HG03135 (cell line): ENCODE measurements around the gene RPL27A.
"Not testable (repeated sequence)": the region's sequence is repeated elsewhere in the genome, so short reads cannot be mapped to it uniquely, and the experiment has no call there.

Experiments
- ATAC-seq: cut with Tn5 transposase; IDR thresholded peaks from one replicate; pipeline ENCODE4 v1.9.1; 2021; ENCODE audit warnings: mild to moderate bottlenecking, moderate library complexity; ENCODE audit not compliant: unreplicated experiment

Gene RPL27A

DNA sequence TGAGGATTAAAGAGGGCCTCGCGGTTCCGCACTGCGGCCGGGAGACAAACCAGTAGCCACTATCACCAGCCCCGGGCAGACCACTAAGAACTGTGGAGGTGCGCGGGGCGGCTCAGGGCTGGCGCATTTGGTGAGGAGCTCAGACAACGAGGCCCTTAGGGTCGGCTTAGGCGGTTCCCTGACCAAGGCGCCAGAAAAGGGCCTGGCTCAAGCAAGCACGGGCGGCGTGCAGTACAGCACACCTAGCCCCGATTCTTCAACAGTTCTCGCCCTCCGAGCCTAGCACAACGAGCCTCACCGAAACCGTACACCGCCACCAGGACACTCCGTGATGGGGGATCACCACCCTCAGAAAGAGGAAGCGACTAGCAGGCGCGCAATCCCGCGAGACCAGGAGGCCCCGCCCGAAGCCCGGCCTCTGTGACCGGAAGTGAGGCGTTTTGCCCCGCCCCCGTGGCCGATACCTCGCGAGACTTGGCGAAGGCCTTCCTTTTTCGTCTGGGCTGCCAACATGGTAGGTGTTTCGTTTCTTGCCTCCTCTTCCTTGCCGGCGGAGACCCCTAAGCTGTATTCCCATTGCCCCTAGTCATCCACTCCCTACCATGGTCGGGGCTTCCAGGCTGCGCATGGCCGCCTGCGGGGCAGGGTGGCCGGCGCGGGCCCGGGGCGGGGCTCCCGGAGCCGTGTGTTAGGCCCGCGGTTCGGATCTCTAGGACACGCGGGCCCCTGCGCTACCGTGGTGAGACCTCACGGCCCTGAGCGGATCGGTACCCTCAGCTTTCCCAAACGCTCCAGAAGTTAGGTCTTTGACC lies at the start of gene RPL27A, which contains the start of gene TRIM66:
RPL27A (plus strand) TSS at position 490 of the 812 bp plus-strand sequence; CDS start at position 512, 22 bp downstream.
TRIM66 (minus strand) TSS at position 363 of the 812 bp plus-strand sequence. CDS start 10,391 bp downstream, outside the sequence.
- peak; percentile 96 for ATAC-seq

DNA sequence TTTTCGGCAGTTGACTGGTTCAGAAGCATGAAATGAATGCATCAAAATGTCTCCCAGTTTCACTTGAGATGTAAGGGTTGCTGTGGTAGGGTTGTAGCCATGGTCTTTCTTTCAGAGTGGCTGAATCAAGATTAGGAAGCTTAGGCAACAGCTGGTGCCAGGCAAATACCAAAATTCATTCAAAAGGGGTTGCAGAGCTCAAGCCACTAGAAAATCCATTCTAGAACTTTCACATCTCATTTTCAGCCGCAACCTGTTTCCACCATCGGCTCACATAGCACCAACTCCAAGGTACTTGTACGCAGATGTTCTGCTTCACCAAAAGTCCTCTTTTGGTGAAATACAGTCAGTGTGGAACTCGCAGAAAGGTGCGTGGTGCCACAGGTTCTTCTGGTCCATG lies 48.1 kb upstream of the RPL27A start:
- no peak for ATAC-seq

DNA sequence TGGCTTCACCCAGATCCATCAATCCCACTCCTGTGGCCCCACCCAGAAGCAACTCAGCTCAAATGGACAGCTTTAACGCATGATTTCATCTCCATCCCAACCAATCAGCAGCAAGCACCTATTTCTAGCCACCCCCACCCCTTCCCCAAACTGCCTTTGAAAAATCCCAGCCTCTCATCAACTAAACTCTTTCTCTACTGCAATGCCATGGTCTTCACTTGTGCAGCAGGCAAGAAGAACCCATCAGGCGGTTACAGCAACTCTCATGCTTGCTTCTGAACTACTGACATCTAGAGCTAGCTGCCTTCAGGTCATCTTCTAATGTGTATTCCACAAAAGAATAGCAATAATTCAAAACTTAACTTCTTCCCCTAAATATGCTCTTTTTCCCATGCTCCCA lies 46.5 kb upstream of the RPL27A start:
- ATAC-seq, result no peak

DNA sequence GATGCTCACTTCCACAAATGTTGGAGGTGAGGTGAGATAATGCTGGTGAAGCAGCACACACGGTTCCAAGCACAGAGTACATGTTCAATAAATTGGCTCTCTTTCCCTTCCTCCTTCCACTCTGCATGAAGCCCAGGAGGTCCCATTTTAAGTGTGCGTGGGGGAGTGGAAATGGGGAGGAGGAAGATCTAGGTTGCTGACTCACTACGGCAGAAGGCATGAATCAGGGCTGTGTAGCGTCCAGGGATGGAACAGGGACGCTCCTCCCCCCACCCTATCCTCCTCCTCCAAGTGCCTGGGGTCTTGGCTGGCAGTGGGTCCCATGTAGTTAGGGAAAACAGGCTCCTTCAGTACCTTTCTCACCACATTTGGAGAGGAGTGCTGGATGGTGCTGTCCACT lies 44.3 kb upstream of the RPL27A start:
- no peak for ATAC-seq

DNA sequence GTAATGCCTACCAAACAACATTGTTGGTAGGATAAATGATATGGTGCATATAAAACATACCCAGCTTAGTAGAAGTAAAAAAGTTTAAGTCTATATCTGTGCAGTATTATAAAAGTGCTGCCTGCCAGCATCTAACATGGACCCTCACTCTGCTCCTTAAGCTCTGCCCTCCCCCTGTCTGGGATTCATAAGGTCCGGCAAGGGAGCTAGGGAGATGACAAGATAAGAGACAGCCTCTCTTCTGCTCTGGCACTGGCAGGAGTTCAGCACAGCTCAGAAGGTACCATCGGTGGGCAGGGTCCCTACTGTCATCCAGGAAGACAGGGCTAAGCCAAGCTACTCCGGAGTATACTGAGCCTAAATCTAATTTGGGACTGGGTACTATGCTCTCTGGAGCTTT lies 42.9 kb upstream of the RPL27A start:
- no peak for ATAC-seq

DNA sequence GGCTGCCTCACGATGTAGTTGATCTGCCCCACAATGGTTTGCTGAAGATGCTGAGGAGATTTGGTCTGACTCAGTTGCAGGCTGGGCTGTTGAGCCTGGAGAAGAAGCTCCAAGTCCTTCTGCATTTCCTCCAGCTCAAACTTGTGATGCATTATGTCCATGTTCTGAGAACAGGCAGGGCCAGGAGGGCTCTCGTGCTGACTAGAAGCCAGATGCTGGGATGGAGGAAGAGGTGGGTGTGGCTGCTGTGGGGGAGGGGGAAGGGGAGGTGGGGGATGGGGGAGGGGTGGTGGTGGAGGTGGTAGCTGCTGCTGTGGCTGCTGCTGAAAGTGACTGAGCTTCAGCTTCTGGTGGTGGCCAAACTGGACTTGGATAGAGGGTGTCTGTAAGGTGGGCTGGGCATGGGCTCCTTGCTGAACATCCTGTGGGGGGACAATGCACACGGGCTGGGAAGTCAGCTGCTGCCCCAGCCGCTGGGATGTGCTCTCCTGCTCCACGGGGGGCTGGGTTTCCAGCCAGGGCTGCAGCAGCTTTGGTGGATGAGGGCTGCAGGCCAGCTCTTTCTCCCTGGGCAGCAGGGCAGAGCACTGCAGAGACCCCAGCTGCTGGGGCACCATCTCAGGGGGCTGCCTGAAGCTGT lies 42.2 kb upstream of the RPL27A start:
- no peak for ATAC-seq

DNA sequence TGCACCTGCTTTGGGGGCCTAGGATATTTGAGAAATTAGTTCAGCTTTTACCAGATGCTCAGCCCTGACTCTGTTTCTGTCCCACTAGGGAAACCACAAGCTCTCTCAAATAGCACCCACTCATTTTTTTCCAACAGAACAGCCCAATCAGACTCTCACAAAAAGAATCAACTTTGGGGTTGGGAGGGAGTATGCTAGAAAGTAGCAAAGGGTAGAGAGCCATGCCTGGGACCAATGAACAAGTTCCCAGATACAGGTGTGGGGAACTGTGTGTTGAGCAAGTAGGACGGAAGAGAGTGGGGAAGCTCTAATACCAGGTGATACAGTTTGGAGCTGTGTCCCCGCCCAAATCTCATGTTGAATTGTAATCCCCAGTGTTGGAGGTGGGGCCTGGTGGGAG lies 41.3 kb upstream of the RPL27A start:
- no peak for ATAC-seq

DNA sequence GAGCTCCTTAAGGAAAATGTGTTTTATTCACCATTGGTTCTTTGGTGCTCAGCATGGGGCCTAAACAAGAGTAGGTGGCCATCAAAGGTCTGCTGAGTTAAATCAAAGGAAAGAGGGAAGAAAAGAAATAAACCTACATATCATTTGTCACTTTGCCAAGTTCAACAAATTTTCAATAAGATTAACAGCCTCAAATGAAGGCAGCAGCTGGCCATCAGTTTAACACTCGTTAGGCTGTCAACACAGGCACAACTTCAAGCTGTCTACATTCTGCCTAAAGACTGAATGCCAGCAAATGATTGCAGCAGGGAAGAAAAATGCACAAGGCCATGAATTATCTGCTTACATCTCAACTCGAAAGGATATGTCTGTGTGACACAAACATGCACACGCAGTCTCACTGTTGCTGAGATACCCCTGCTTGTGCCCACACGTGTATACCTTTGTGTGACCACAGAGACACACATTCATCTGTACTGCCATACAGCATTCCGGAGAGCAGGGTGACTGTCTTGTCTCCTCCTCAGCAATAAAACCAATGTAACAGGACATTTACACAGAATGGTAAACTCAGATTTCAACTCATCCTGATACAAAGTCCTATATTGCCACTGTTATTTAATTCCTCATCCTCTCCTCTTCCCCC lies 40.3 kb upstream of the RPL27A start:
- no peak for ATAC-seq

DNA sequence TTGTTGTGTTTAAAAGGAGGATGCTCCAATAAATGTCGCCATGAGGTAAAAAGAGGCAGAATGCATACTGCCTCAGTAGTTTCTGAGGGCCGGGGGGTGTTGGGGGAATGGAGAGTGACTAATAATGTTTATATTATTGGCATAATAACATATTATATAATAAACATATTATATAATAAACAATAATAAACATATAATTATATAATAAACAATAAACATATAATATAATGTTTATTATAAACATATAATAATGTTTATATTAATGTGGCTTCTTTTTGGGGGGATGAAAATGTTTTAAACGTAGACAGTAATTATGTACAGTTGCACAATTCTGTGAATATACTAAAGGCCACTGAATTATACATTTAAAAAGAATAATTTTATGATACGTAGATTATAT lies 35.7 kb upstream of the RPL27A start:
- no peak for ATAC-seq

DNA sequence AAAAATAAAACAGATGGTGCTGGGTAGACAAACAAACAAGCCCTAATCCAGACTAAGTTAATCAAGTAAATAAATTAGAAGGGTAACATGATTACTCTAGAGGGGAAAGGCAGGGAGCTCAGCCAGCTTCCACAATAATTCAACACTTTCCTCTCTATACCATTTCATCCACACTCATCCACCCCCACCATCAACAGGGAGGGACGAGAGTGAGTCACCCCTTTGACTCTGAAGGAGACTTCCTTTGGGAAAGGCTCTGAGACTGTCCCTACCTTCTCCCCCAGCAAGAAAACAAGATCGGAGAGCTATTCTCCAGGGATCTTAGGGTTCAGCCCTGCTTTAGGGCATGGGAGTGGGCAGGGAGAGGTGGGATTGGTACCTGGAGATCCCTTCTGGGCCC lies 33.2 kb upstream of the RPL27A start:
- no peak for ATAC-seq

DNA sequence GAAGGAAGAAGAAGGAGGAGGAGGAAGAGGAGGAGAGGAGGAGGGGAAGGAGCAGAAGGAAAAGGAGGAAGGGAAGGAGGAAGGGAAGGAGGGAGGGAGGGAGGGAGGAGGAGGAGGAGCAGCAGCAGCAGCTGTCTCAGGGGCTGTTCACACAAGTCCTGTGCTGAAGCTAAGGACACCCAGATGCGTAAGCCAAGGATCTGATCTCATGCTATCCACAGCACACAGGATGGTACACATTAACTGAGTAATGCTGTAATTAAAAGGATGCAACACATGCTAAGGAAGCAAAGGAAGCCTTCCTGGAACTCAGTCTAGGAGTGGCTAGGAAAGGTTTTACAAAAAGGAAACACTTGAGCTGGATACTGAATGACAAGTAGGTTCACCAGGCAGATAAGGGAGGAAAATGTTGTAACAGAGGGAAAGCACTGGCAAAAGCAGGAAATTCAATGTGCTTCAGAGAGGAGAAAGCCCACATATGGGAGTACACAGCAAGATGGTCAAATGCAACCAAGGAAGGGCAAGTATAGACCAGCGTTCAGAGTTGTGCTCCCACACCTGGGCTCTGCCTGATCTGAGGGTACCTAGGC lies 32.1 kb upstream of the RPL27A start:
- ATAC-seq, result no peak

DNA sequence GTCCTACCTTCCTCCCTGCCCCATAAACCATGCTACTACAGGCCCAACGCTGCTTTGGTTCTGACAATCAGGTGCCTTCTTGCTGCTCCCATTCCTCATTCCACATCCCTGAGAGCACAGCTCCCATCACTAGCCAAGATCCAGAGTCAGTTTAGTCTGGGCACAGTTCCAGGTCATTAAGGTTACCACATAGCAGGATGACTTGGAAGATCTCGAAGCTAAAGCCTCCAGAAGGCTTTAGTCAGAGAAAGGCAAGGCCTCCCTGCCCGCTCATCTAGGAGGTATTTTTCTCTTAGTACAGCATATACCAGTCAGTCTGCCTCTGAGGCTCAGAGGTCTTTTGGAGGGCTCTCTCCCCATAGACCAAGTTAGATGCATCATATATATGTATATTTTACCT lies 30.5 kb upstream of the RPL27A start:
- no peak for ATAC-seq

DNA sequence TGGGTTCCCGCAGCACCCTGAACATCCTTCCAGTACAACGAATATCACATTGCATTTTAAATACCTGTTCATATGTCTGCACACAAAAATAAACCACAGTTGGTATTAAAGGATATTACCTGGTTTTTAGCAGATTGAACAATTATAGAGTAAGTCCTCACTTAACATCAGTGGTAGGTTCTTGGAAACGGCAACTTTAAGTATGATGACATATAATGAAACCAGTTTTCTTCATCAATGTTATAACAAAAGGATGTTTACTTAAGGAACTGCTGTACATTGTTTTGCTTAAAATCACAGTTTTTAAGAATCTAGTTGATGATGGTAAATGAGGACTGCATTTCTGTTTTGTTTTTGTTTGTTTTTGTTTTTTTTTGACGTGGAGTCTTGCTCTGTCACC lies 28.1 kb upstream of the RPL27A start:
- ATAC-seq, result no peak

DNA sequence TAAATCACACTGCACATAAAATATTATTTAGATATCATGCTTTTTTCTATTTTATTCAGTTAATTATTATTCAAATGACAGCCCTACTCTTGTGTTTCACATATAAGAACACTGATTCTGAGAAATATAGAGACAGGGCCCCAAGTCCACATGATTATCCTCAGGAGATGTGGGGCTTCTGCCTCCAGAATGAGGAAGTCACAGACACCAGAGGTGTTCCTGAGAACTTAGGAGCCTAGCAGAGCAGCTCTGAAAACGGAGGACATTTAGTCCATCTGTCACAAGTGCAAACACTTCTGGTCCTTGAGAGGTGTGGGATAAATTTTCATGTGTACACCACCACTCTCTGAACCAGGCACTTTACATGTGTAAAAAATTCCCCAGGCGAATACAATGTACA lies 26.3 kb upstream of the RPL27A start:
- no peak for ATAC-seq

DNA sequence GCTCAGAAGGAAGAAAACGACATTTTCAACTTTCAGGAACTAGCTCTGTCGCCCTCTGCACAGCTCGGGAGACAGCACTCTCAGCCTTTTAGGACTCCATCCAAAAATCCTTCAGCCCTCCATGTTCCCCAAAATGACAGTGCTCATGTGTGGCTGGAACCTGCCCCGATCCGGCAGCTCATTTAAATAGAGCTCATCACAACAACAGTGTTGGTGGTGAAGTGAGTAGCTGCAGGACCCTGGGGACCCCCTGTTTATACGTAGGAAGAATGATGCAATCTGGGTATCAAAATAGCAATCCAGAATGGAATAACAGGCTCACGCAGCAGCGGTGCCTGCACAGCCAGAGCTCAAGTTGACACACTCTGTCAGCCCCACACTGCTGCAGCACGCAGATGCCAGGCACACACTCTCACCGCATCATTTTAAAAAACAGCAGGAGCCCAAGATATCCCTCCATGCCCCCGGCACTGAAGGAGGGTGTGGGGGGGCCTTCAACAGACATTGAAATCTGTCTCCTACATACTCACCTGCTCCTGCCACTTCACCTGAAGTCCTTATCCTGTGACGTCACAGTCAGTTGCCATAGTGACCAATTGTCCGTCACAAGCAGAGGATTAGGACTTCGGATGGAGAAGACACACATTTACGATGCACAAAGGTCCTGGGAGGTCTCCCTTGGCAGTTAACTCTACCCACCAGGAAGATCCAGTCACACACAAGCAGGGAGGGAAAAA lies 24.1 kb upstream of the RPL27A start:
- no peak for ATAC-seq

DNA sequence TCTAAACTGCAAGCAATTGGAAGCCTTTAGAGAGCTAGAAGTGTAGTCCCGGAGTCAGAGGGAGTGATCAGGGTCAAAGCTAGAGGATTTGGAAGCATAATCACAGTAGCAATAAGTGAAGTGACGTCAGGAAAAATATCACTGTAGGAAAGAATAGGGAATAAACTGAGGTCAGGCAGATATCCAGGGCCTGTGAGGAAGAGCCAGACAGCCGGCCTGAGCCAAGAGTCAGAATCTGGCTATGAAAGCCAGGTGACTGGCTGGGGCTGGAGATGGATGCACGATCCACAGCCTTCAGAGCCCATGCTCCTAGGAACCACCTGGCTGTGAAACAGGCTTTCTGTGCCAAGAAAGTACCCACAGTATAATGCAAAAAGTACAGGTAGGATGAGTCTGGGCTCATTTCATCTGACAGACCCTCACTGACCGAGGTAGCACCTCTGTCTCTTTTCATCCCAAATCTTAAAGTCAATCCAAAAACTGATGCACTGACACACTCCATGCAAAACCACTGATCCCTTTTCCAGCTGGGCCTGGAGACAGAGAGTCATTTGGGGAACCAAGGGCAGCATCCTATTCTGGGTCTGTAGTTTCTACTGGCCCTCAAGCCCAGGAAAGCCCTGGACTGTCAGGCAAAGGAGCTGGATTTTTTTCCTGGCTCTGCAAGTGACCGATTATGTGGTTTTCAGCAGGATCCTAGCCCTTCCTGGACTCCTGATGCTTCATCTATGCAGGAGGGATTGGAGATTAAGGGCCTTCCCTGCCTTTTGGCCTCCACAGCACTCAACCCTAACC lies 21.4 kb upstream of the RPL27A start:
- no peak for ATAC-seq

DNA sequence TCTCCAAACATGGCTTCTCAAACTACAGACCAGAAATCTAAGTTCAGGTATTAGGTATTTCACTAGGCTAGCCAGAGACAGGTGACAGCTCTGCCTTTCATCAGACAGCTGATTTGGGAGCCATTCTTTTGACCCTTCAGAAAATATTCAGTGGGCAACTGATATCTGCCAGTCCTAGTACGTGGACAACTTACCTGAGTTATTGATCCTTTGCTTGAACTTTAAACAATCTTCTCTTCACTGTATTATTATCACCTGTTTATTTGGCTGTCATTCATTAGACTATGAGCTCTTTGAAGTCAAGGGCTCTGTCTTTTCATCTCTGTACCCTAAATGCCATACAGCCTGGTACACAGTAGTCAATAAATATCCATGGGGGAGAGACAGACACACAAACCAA lies 17.4 kb upstream of the RPL27A start:
- no peak for ATAC-seq

DNA sequence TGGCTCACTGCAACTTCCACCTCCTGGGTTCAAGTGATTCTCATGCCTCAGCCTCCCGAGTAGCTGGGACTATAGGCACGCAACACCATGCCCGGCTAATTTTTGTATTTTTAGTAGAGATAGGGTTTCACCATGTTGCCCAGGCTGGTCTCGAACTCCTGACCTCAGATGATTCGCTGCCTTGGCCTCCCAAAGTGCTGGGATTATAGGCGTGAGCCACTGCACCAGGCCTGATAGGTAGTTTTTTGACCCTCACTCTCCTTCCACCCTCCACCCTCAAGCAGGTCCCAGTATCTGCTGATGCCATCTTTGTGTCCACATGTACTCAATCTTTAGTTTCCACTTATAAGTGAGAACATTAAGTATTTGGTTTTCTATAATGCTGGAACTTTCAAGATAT lies 12.5 kb upstream of the RPL27A start:
- not testable (repeated sequence) for ATAC-seq

DNA sequence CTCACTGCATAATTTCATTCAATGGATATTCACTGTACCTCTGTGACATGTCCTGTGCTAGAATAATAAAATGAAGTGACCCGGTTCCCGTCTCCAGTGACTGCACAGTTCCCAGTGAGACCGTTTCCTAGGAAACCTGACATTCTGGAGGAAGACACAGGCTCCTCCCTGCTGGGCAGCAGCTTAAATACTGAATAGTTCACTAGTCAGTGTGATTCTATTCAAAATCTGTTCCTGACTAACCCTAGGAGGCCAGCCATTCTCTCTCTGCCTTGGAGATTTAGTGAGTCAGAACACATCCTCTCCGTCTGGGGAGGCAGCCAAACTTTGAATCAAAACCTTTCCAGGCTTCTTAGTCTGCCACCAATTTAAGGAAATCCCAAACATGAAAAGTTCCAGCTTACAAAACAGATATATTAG lies 11.4 kb upstream of the RPL27A start:
- ATAC-seq, result no peak

DNA sequence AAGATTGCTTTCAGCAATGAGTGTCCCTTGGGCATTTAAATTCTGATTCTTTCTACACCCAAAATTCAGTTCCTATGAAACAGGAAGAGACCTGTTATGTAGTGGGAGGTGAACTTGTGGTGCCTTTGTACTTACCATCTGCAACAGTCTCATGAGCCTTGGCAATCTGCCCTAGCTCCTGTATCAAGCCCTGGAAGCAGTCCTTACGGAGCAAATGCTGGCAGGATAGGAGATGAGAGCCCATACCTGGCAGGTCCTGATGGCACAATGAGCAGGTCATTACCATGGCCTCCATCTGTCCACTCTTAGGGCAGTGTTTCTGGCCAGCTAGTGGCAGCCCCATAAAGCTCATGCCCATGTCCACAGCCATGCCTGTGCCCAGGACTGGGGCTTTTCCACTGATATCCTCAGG lies 10.9 kb upstream of the RPL27A start:
- ATAC-seq, result no peak
